GM23338 (cell line): ENCODE measurements around the gene SRP68.

Experiments
- CREB1 ChIP-seq: fragments of 250-450 bp; sonication (Bioruptor Pico); IDR thresholded peaks from 2 replicates; pipeline ENCODE4 v1.5.0; 2020; ENCODE audit warnings: low read depth, mild to moderate bottlenecking, moderate library complexity
- CTCF ChIP-seq, 2 experiments: fragments of 200-600 bp in 1 of 2; sonication (generic) in 1 of 2; conservative IDR thresholded peaks; 2 replicates each; pipeline versions ENCODE4 v1.5.1 to v1.6.1; 2016 to 2017; ENCODE audit warnings: antibody characterized with exemption in 2 of 2, low read depth in 2 of 2, mild to moderate bottlenecking in 2 of 2, moderate library complexity in 1 of 2
- EZH2 ChIP-seq: fragments of 200-600 bp; sonication (generic); IDR thresholded peaks from one replicate; pipeline ENCODE4 v1.8.0; 2017; ENCODE audit warnings: antibody characterized with exemption, mild to moderate bottlenecking, low read depth; ENCODE audit not compliant: unreplicated experiment
- EZH2phosphoT487 ChIP-seq: fragments of 200-600 bp; sonication (generic); IDR thresholded peaks from one replicate; pipeline ENCODE4 v1.8.1; 2018; ENCODE audit warnings: antibody characterized with exemption; ENCODE audit not compliant: unreplicated experiment
- JUNB ChIP-seq: IDR thresholded peaks from one replicate; pipeline ENCODE4 v1.6.1; 2016; ENCODE audit warnings: antibody characterized with exemption; ENCODE audit not compliant: unreplicated experiment
- NANOG ChIP-seq: IDR thresholded peaks from 2 replicates; pipeline ENCODE4 v1.6.1; 2016; ENCODE audit warnings: antibody characterized with exemption, borderline replicate concordance
- POLR2AphosphoS5 ChIP-seq: IDR thresholded peaks from 2 replicates; pipeline ENCODE4 v1.6.1; 2016; ENCODE audit warnings: antibody characterized with exemption, low read depth
- STAT1 ChIP-seq: IDR thresholded peaks from one replicate; pipeline ENCODE4 v1.6.1; 2016; ENCODE audit warnings: antibody characterized with exemption; ENCODE audit not compliant: unreplicated experiment
- ZNF114 ChIP-seq: fragments of 250-450 bp; sonication (Bioruptor Pico); IDR thresholded peaks from 2 replicates; pipeline ENCODE4 v1.5.0; 2020; ENCODE audit warnings: mild to moderate bottlenecking, moderate library complexity
- ZNF331 ChIP-seq: fragments of 250-450 bp; sonication (Bioruptor Pico); IDR thresholded peaks from 2 replicates; pipeline ENCODE4 v1.5.0; 2020; ENCODE audit warnings: low read depth, mild to moderate bottlenecking, moderate library complexity
- ZNF462 ChIP-seq: fragments of 250-450 bp; sonication (Bioruptor Pico); IDR thresholded peaks from 2 replicates; pipeline ENCODE4 v1.5.0; 2020; ENCODE audit warnings: mild to moderate bottlenecking, moderate library complexity
- TF ChIP-seq, protein P1 (sequence below): IDR thresholded peaks from one replicate; pipeline ENCODE4 v1.6.1; 2018; ENCODE audit warnings: antibody characterized with exemption; ENCODE audit not compliant: unreplicated experiment
- TF ChIP-seq, protein P2 (sequence below): IDR thresholded peaks from 2 replicates; pipeline ENCODE4 v1.6.1; 2016; ENCODE audit warnings: antibody characterized with exemption

DNA sequence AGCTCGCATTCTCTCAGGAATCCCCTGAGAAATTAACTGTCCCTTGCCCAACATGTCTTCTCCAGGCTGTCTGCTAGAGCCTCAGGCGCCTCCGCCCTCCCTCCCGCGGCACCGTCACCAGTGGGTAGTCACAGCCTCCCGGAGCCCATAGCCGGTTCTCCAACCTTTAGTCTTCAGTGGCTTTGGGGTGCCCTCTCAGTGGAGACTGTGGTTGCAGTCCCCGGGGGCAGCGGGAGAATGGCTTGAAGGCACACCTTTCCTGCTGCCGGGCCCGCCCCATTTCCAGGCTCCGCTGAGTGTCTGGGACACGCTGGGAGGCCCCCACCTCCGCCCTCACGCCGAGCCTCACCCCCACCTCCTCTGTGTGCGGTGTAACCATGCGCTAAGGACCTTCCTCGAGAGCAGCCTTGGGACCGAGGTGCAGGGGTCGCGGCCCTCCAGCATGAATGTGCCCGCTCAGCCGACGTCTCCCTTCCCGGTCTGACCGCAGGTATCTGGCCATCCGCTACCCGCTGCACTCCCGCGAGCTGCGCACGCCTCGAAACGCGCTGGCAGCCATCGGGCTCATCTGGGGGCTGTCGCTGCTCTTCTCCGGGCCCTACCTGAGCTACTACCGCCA lies 3.9 kb upstream of the SRP68 start:
- no peak for TF ChIP-seq POLR2AphosphoS5
- TF ChIP-seq, protein P1, sequence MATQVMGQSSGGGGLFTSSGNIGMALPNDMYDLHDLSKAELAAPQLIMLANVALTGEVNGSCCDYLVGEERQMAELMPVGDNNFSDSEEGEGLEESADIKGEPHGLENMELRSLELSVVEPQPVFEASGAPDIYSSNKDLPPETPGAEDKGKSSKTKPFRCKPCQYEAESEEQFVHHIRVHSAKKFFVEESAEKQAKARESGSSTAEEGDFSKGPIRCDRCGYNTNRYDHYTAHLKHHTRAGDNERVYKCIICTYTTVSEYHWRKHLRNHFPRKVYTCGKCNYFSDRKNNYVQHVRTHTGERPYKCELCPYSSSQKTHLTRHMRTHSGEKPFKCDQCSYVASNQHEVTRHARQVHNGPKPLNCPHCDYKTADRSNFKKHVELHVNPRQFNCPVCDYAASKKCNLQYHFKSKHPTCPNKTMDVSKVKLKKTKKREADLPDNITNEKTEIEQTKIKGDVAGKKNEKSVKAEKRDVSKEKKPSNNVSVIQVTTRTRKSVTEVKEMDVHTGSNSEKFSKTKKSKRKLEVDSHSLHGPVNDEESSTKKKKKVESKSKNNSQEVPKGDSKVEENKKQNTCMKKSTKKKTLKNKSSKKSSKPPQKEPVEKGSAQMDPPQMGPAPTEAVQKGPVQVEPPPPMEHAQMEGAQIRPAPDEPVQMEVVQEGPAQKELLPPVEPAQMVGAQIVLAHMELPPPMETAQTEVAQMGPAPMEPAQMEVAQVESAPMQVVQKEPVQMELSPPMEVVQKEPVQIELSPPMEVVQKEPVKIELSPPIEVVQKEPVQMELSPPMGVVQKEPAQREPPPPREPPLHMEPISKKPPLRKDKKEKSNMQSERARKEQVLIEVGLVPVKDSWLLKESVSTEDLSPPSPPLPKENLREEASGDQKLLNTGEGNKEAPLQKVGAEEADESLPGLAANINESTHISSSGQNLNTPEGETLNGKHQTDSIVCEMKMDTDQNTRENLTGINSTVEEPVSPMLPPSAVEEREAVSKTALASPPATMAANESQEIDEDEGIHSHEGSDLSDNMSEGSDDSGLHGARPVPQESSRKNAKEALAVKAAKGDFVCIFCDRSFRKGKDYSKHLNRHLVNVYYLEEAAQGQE: no peak
- TF ChIP-seq CTCF (conservative IDR thresholded peaks at IDR 0.05; ENCODE audit: low read depth in 2 of 2): no peak
- TF ChIP-seq EZH2phosphoT487: no peak
- no peak for TF ChIP-seq ZNF114 (CRISPR knock-in tag)
- TF ChIP-seq, protein P2, sequence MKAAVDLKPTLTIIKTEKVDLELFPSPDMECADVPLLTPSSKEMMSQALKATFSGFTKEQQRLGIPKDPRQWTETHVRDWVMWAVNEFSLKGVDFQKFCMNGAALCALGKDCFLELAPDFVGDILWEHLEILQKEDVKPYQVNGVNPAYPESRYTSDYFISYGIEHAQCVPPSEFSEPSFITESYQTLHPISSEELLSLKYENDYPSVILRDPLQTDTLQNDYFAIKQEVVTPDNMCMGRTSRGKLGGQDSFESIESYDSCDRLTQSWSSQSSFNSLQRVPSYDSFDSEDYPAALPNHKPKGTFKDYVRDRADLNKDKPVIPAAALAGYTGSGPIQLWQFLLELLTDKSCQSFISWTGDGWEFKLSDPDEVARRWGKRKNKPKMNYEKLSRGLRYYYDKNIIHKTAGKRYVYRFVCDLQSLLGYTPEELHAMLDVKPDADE: no peak
- TF ChIP-seq EZH2: peak; percentile 67
- TF ChIP-seq CREB1 (CRISPR knock-in tag): no peak
- TF ChIP-seq JUNB: no peak
- no peak for TF ChIP-seq ZNF462 (CRISPR knock-in tag)
- no peak for TF ChIP-seq ZNF331 (CRISPR knock-in tag)
- no peak for TF ChIP-seq NANOG
- TF ChIP-seq STAT1: no peak
